DOHH2 (cell line): ENCODE measurements around the gene IL2RA.

Source experiments
- H3F3A ChIP-seq: fragments of 200-600 bp; sonication (generic), shearing (Covaris generic); 2 replicates; pipeline ENCODE4 v1.6.0; 2016; ENCODE audit warnings: antibody characterized with exemption, mild to moderate bottlenecking; ENCODE audit not compliant: control insufficient read depth, insufficient read depth
- H3K27ac ChIP-seq: fragments of 200-600 bp; sonication (generic); 2 replicates; pipeline ENCODE4 v1.5.1; 2014; ENCODE audit warnings: low read depth, mild to moderate bottlenecking, low read length, moderate library complexity
- H3K27me3 ChIP-seq: fragments of 200-600 bp; sonication (generic); 2 replicates; pipeline ENCODE4 v1.6.1; 2014; ENCODE audit warnings: mild to moderate bottlenecking, low read length, mixed read lengths; ENCODE audit not compliant: control insufficient read depth
- H3K36me3 ChIP-seq: fragments of 200-600 bp; sonication (generic); 2 replicates; pipeline ENCODE4 v1.6.1; 2014; ENCODE audit warnings: mild to moderate bottlenecking, low read length, moderate library complexity, mixed read lengths; ENCODE audit not compliant: control insufficient read depth
- H3K4me1 ChIP-seq: fragments of 200-600 bp; sonication (generic); 2 replicates; pipeline ENCODE4 v1.6.1; 2014; ENCODE audit warnings: mild to moderate bottlenecking, low read length, mixed read lengths; ENCODE audit not compliant: control insufficient read depth
- H3K4me2 ChIP-seq: fragments of 200-600 bp; sonication (generic); 2 replicates; pipeline ENCODE4 v1.6.0; 2014; ENCODE audit warnings: mild to moderate bottlenecking, low read length, moderate library complexity
- H3K4me3 ChIP-seq: fragments of 200-600 bp; sonication (generic); 2 replicates; pipeline ENCODE4 v1.5.1; 2014; ENCODE audit warnings: mild to moderate bottlenecking, low read length, mixed read lengths
- H3K79me2 ChIP-seq: fragments of 200-600 bp; sonication (generic); 2 replicates; pipeline ENCODE4 v1.6.1; 2014; ENCODE audit warnings: mild to moderate bottlenecking, low read length, mixed read lengths; ENCODE audit not compliant: control insufficient read depth
- H3K9me2 ChIP-seq: fragments of 200-600 bp; sonication (generic); replicated peaks from 2 replicates; pipeline ENCODE4 v1.6.1; 2014; ENCODE audit warnings: mild to moderate bottlenecking, low read length, mixed read lengths; ENCODE audit not compliant: control insufficient read depth
- H3K9me3 ChIP-seq: fragments of 200-600 bp; sonication (generic); 2 replicates; pipeline ENCODE4 v1.6.1; 2014; ENCODE audit warnings: antibody characterized with exemption, low read length, mixed read lengths; ENCODE audit not compliant: control insufficient read depth, insufficient read depth
- H4K20me1 ChIP-seq: fragments of 200-600 bp; sonication (generic); 2 replicates; pipeline ENCODE4 v1.6.0; 2014; ENCODE audit warnings: low read depth, mild to moderate bottlenecking, antibody characterized with exemption, low read length, moderate library complexity; ENCODE audit not compliant: control insufficient read depth, insufficient read depth
- EZH2phosphoT487 ChIP-seq: fragments of 200-600 bp; sonication (generic); IDR thresholded peaks from 2 replicates; pipeline ENCODE4 v1.6.1; 2017; ENCODE audit warnings: borderline replicate concordance, mild to moderate bottlenecking, antibody characterized with exemption, low read length, moderate library complexity, mixed read lengths
- TF ChIP-seq, protein P1 (sequence below): fragments of 200-600 bp; sonication (generic); IDR thresholded peaks from one replicate; pipeline ENCODE4 v1.5.1; 2014; ENCODE audit warnings: antibody characterized with exemption, mild to moderate bottlenecking, low read depth, low read length; ENCODE audit not compliant: poor library complexity, severe bottlenecking

IL2RA gene

DNA sequence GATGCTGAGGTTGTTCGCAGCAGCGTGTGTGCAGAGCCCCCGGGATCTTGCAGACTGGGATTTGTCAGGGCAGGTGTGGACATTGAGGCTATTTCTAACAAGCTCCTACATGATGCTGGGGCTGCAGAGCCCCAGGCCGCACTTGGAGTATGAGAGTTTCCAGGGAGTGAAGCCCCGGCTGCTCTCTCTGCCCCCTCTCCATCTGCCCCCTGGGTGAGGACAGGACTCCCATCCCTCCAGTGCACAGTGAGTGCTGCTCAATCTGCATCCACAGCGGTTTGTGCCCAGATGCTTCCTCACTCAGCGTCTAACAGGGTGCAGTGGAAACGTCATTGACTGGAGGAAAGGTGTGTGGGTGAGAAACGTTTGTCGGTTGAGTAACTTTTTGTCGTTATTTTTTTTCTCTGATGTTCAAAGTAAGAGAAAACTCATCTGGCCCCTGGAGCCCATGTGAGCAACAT, 25.3 kb downstream of the IL2RA start:
- H3K4me3 ChIP-seq: no peak overlapping the region
- H3K4me2 ChIP-seq: no peak overlapping the region
- H3K9me2 ChIP-seq: no peaks in the 10 kb centered on the region
- H3K4me1 ChIP-seq: peaks cover 11% of the 10 kb centered on the region
- no peaks in the 10 kb centered on the region for H3K27me3 ChIP-seq
- H3K27ac ChIP-seq: no peak overlapping the region
- H3K9me3 ChIP-seq: no peaks in the 10 kb centered on the region
- TF ChIP-seq EZH2phosphoT487: no peak
- TF ChIP-seq, protein P1, sequence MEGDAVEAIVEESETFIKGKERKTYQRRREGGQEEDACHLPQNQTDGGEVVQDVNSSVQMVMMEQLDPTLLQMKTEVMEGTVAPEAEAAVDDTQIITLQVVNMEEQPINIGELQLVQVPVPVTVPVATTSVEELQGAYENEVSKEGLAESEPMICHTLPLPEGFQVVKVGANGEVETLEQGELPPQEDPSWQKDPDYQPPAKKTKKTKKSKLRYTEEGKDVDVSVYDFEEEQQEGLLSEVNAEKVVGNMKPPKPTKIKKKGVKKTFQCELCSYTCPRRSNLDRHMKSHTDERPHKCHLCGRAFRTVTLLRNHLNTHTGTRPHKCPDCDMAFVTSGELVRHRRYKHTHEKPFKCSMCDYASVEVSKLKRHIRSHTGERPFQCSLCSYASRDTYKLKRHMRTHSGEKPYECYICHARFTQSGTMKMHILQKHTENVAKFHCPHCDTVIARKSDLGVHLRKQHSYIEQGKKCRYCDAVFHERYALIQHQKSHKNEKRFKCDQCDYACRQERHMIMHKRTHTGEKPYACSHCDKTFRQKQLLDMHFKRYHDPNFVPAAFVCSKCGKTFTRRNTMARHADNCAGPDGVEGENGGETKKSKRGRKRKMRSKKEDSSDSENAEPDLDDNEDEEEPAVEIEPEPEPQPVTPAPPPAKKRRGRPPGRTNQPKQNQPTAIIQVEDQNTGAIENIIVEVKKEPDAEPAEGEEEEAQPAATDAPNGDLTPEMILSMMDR: no peak
- H3F3A ChIP-seq: no peaks in the 10 kb centered on the region
- no peaks in the 10 kb centered on the region for H3K79me2 ChIP-seq
- H4K20me1 ChIP-seq: no peaks in the 10 kb centered on the region
- no peaks in the 10 kb centered on the region for H3K36me3 ChIP-seq

DNA sequence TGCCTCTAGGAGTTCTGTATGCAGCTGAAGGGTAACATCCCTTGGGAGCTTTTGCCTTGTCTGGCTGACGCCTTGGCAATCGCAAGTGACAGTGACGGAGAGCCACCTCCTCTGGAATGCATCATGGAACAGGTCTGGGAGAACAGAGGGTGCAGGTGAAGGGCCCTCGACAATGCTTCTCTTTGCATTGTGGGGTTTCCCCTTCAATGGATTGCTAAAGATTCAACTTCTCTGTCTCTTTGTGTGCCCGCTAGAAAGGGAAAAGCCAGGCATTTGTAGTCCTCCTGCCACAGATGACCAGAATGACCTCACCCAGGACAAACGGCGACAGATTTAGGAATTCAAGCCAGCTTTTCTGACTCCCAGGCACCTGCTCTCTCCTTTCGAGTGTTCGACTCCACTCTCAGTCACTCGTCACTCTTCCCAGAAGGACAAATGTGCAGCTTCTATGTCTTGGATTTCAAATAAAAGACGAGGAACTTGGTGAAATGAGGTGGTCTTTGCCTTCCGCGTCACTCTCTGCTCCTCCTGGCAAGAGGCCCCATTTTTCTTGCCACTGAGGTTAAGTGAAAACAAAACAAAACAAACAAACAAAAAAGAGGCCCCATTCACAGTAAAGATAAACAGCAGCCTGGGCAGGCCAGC, 26.1 kb downstream of the IL2RA start:
- H3K27ac ChIP-seq: no peak overlapping the region
- TF ChIP-seq EZH2phosphoT487: no peak
- TF ChIP-seq, protein P1: no peak
- no peaks in the 10 kb centered on the region for H3K79me2 ChIP-seq
- no peaks in the 10 kb centered on the region for H3K36me3 ChIP-seq
- H3K4me3 ChIP-seq: no peak overlapping the region
- H3F3A ChIP-seq: no peaks in the 10 kb centered on the region
- H3K4me1 ChIP-seq: peaks cover 11% of the 10 kb centered on the region
- no peaks in the 10 kb centered on the region for H4K20me1 ChIP-seq
- no peaks in the 10 kb centered on the region for H3K9me2 ChIP-seq
- H3K9me3 ChIP-seq: peaks cover under 1% of the 10 kb centered on the region; the same call in 1 of the 2 replicates
- H3K4me2 ChIP-seq: no peak overlapping the region
- no peaks in the 10 kb centered on the region for H3K27me3 ChIP-seq

DNA sequence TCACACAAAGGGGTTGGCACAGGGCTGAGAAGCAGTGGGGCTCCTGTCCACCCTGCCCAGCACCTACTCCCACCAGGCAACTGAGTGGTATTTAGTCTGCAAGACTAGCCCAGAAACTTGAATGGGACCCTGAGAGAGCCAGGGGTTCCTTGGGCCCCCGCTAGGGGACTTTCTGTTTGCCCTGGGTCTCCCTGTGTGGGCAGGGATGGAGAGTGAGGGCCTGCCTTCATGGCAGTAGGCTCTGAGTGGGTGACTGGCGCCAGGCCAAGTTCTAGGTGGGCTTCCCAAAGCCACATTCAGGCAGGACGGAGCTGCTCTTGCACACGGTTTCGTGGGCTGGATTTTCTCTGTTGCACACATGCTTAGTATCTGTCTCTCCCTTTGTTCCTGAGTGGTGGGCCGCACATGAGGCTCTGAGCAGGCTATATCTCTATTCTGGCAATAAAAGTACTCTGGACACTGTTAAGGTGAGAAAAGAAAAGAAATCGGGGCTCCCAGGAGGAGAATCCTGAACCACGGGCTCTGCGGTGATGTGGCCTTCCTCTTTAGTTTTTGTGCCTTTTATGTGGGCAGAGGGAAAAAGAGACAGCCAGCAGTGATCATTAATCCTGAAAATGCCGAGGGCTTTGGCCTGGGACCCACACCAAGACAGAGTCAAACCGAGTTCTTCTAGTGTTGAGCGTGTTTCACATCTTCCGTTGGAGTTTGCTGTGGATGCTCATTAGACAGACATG, 26.9 kb downstream of the IL2RA start:
- H3K36me3 ChIP-seq: no peaks in the 10 kb centered on the region
- no peaks in the 10 kb centered on the region for H3F3A ChIP-seq
- no peaks in the 10 kb centered on the region for H3K27me3 ChIP-seq
- H3K27ac ChIP-seq: no peak overlapping the region
- H3K4me1 ChIP-seq: peaks cover 10% of the 10 kb centered on the region
- no peaks in the 10 kb centered on the region for H3K9me2 ChIP-seq
- H3K4me2 ChIP-seq: no peak overlapping the region
- H3K9me3 ChIP-seq: peaks cover 8% of the 10 kb centered on the region; the same call in 1 of the 2 replicates
- TF ChIP-seq EZH2phosphoT487: no peak
- TF ChIP-seq, protein P1: no peak
- no peaks in the 10 kb centered on the region for H3K79me2 ChIP-seq
- no peaks in the 10 kb centered on the region for H4K20me1 ChIP-seq
- no peak overlapping the region for H3K4me3 ChIP-seq
